RCC 7860 (cell line): Measurements from ENCODE around the gene RAD21L1.

ENCODE experiments used
- DNase-seq: peaks from one replicate; pipeline ENCODE4 v3.0.0-alpha.2; 2015; ENCODE audit warnings: low spot score
- FAIRE-seq: peaks from 2 replicates; lab custom pipeline; 2012; peaks lifted over from hg19 to GRCh38; lab: Jason Lieb, UNC

RAD21L1 gene

DNA sequence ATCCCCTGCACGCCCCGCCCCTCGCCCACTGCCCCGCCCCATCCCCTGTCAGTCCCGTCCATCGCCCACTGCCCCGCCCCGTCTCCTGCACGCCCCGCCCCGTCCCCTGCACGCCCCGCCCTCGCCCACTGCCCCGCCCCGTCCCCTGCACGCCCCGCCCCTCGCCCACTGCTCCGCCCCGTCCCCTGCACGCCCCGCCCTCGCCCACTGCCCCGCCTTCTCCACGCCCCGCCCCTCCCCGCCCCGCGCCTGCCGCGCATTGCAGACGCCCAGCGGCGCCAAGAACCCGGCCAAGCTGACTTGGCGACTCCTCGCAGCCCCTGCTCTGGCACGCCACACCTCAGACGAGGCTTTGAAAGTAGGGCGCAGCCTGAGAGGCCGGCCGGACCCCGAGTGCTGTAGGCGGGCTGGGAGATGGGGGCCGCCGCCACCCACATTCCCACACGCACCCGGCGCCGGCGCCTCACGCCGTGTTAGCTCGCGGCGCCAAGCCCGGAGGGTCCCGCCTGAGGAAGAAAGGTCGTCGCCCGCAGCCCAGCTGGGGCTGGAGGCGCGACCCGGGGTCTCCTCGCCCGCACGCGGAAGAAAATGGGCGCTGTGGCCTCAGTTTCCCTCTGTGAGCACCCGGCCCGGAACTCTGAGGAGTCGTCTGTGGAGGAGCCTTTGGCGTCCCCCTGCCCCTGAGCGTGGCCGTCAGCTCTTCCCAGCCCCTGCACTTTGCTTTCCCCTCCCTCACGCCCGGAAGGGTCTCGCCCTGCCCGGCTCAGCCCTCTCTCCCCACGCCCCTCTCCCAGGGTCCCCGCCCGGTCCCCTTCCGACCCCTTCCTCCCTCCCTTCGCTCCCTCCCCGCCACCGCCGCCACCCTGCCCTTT, at the start of gene RAD21L1:
Gene RAD21L1, plus strand, starts transcription at position 262 of the 872 bp plus-strand sequence. CDS start 2,410 bp downstream, outside the sequence.
- FAIRE-seq: no peak

DNA sequence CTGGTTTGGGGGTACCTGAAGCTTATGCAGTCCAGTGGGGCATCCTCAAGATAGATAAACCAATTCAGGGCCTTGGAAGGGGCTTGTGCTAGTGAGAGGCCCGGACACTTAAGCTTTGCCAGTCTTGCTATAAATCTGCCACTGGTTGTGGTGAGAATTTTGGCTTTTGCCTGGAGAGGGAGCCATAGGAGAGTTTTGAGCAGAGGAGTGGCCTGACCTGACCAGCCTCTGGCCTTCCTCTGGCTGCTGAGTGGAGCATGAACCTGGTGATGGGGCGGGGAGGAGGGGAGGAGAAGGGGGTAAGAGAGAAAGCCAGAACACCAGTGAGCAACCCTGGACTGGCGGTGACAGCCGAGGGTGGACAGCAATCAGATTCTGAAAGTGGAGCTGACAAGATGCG, 48.2 kb upstream of the RAD21L1 start:
- DNase-seq: no peak

More for the DNA sequence above, at the start of gene RAD21L1:
- DNase-seq: no peak

DNA sequence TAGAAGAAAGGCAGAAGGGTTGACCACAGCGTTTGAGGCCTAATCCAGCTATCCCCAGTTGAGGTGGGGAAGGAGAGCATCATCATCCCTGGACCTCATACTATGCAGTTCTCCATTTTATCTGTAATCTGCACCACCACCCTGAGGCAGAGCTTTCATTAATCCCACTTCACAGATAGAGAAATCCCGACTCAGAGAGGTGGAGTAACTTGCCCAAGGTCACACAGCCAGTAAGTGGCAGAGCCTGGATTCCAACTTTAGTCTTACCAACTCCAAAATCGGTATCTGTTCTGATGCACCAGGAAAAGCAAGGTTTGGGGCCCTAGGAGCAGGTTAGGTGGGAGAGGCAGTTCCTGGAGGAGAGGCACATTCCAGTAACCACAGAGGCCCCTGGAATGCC, 47.7 kb upstream of the RAD21L1 start:
- no peak for DNase-seq
- no peak for FAIRE-seq

More for the DNA sequence above, 48.2 kb upstream of the RAD21L1 start:
- no peak for FAIRE-seq

DNA sequence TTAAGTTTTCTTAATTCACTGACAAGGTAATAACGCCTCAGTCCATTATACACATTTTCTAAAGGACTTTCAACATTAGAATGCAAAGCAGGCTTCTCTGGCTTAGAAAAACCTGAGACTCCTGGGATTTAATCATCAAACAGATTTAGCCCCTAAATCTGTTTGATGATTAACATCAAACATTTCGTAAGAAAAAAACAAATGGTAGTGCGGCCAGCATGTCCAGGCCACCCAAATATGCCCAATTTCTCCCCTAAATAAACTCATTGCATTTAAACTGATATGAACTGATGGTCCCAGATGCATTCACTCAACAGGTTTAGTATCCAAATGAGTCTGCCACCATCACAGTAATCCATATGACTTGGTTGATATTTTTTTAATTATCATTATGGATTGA, 47.2 kb upstream of the RAD21L1 start:
- FAIRE-seq (no peak), DNase-seq (no peak)

DNA sequence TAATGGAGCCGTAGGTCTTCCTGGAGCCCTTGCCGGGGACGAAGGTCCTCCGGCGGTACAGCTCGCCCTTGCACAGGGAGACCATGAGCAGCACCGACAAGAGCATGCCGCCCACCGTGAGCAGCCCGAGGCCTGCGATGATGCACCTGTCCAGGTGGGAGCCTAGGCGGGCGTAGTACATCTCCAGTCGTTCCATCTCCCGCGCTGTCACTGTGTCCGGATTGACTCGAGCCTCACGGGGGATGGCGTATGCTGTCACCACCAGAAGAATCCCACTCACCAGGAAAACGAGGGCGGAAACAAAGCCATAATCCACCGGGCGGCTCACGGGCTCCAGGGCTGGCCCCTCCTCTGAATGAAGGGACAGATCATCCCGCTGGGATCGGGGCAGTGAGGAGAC, 44.9 kb upstream of the RAD21L1 start:
- no peak for DNase-seq
- FAIRE-seq: no peak

DNA sequence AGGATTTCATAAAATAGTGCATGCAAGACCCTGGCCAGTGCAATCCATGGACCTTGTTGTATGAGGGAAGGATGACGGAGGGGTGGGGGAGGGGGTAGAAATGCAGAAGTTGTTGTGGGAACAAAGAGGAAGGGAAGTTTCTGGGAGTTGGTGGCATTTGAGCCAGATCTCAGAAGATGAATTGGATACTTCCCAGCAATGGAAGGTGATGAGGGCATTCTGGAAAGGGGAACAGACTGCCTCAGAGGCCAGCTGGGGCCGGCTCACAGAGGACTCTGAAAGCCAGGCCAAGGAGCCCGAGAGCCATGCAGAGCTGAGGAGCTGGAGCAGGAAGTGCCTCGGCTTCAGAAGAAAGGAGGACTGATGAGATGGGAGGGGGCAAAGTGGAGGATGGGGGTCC, 43.7 kb upstream of the RAD21L1 start:
- FAIRE-seq (no peak), DNase-seq (no peak)

DNA sequence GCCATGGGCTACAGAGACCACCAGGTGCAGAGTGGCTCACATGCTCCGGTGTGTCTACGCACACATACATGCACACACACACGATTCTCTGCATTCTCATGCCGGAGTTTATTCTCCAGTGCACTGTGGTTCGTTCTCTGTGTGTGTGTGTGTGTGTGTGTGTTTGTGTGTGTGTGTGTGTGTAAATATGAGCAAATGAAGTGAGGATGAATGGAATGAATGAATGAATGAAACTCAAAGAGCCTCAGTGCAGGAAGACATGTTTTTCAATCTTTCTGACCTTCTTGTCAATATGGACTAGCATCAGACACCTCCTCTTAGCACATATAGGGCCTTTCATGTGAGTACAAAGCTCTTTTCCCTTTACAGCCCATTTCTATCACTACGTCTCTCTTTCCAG, 42.7 kb upstream of the RAD21L1 start:
- DNase-seq: no peak
- FAIRE-seq: no peak

DNA sequence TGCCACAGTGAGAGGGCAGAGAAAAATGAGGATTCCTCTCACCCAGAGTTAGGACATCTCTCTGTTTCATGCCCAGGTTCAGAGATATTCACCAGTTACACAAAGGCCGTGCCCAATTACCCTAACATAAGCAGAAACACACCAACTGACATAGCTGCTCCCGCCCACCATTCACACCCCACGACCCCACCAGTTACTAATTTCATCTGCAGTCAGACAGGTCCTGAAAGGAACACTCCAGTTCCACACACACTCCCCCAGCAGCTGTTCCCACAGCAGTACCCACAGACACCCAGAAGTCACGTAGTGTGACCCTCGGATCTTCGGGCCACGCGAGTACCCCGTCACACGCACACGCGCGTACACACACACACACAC, 41.6 kb upstream of the RAD21L1 start:
- DNase-seq (no peak), FAIRE-seq (no peak)

DNA sequence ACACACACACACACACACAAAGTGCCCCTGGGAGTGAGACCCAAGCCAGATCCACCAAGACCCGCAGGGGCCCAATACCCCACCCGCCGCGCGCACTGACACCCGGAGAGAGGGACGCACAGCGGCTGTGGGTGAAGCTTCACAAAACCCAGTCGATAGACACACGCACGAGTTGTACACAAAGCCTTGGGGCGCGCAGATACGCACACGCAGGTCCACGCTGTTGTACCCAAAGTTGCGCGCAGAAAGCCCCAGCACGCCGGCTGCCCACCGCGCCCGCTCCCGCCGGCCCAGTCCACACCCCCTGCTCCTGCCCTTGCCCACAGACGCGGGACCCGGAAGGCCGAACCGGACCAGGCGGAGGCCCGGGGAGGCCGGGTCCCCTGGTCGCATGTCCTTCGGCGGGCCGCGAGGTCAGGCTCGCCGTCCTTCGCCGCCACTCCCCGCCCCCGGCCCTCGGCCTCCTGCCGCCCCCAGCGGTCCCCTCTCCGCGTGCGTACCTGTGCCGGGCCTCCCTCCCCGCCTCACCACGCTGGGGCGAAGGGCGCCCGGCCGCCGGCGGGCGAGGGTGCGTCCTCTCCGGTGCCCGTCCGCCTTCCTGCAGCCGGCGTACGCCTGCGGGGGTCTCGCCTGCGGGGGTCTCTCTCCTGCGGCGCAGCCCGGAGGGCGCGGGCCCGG, 41.1 kb upstream of the RAD21L1 start, which contains the start of gene TMEM74B:
Gene TMEM74B, minus strand, starts transcription at position 344 of the 678 bp plus-strand sequence. CDS start 1,180 bp downstream, outside the sequence.
- no peak for FAIRE-seq

DNA sequence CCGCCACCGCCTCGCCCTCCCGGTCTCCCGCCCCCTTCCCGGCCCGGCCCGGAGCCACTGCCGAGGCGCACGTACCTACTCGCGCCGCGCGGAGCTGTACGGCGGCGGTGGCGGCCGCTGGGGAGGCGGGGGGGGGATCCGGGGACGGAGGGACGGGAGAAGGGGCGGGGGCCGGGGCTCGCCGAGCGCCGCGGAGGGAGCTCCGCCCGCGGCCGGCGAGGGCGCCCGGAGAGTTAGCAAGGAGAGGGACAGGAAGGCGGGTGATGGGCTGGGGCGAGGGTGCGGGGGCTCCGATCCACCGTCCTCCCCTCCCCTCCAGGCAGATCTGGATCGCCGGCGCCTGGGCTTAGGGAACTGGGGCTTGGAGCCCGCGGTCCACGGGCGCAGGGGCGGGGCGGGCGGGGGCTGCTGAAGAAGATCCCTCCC, 40.5 kb upstream of the RAD21L1 start:
- FAIRE-seq: no peak
- DNase-seq: no peak

More for the DNA sequence above, 41.1 kb upstream of the RAD21L1 start, which contains the start of gene TMEM74B:
- no peak for DNase-seq

DNA sequence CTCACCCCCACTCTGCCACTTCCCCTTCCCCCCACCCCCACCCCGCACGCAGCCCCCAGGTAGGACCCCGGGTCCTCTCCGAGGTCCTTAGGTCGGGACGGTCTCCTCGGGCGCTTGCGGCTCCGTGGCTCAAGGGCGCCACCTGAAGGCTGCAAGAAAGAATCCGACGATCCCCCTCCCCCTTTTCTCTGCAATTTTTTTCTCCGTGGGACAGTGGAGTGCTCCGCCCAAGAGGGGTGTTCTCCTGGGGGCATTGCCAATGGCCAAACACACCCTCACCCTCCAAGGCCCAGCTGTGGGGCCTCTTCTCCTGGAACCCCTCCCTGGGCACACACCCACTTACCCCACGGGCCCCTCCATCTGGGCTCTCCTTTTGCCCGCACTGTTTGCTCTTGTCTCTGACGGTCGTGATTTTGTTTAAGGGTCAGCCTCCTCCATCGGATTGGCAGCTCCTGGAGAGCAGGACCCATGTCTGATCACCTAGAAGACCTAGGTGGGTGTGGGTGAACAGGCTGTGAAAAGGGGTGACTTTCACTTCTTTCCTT, 40.0 kb upstream of the RAD21L1 start:
- DNase-seq: no peak
- FAIRE-seq: no peak

DNA sequence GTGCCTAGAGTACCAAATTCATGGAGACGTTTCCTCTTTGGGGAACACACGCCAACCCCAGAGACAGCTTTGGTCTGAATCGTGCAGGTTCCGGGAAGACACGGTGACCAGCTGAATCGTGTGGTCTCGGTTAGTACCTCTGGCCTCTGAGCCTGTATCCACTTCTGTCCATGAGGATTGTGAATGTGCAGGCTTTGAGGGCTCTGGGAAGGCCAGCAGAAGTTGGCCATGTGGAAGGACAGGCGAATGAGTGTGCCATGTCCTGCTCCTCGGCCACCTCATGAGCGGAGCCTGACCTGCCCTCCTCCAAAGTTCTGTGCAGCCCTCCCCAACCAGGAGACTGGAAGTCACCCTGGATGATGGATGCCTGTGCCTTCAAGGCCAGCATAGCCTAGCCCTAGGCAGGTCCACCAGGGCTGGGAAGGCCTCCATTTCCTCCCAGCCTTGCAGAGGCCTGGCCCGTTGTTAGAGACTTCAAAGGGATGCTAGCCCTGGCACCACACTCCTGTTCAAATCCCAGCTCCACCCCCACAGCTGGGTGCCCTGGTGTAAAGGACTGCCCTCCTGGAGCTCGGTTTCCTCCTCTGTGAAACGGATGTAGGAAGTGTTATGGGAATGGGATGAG, 39.4 kb upstream of the RAD21L1 start:
- DNase-seq (no peak), FAIRE-seq (no peak)

DNA sequence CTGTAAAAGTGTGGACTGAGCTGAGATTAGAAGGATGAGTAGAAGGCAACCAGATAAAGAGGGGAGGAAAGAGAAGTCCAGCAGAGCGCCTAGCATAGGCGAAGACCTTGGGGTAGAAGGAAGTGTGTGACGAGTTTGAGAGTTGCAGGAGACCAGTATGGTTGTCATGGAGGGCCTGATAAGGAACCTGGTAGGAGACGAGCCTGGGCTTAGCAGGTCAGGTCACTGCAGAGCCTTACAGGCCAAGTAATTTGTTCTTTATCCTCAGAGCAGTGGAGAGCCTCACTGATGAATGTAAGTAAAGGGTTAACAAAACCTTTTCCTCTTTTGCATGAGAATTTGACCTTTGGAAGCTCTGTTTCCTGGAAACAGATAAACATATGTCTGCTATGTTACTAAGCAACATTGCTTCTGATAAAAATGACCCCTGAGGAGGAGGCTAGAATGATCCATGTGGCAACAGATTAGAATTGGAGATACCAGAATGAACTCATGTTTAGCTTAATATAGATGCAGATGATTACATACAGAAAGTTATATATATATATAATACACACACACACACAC, 38.2 kb upstream of the RAD21L1 start:
- DNase-seq (no peak), FAIRE-seq (no peak)

DNA sequence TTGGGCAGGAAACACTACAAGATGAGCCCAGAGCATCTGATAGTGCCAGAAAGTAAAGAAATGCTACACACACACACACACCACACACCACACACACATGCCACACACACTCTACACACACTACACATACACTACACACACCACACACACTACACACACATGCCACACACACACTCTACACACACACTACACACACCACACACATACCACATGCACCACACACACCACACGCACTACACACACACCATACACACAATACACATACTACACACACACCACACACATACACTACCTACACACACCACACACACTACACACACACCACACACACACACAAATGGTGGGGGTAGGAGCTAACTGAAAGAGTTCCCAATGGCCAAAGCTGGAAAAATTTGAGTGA, 37.5 kb upstream of the RAD21L1 start:
- DNase-seq (no peak), FAIRE-seq (no peak)

DNA sequence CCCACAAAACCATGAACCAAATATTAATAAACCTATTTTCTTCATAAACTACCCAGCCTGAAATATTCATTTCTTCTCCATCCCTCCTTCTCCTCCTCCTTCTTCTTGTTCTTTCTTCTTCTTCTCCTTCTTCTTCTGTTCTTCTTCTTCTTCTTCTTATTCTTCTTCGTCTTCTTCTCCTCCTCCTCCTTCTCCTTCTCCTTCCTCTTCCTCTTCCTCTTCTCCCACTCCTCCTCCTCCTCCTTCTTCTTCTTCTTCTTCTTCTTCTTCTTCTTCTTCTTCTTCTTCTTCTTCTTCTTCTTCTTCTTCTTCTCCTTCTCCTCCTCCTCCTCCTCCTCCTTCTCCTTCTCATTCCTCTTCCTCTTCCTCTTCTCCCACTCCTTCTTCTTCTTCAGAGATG, 36.0 kb upstream of the RAD21L1 start:
- no peak for FAIRE-seq
- no peak for DNase-seq

DNA sequence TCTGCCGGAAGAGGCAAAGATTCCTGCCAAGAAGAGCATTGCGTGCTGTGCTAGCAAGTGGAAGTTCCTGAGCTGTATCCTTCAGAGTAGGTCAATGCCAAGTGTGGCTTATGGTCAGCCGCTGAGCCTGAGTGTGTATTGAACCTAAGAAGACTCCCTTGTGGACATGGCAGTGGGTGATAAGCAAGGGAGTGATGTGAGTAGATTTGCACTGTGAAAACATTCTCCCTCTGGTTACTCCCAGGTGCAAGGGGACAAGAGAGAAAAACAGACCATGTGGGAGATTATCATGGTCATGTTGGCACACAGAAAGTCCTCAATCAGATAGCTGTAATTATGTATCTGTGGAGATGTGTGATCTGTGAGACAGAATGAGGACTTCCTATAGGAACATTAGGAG, 35.0 kb upstream of the RAD21L1 start:
- DNase-seq: no peak
- no peak for FAIRE-seq

DNA sequence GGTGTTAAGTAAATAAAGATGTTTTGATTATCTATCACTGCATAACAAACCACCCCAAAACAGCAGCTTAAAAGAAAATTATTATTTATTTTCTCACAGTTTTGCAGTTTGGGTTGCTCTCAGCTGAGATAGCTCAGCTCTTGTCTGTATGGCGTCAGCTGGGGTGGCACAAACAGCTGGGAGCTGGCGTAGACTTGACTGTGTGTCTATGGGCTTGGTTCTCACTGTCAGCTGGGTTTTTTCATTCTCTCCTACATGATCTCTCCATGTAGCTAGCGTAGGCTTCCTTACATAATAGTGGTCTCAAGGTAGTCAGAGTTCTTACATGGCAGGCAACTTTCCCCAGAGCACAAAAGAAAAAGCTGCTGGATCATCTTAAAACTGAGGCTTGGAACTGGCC, 34.5 kb upstream of the RAD21L1 start:
- no peak for FAIRE-seq

DNA sequence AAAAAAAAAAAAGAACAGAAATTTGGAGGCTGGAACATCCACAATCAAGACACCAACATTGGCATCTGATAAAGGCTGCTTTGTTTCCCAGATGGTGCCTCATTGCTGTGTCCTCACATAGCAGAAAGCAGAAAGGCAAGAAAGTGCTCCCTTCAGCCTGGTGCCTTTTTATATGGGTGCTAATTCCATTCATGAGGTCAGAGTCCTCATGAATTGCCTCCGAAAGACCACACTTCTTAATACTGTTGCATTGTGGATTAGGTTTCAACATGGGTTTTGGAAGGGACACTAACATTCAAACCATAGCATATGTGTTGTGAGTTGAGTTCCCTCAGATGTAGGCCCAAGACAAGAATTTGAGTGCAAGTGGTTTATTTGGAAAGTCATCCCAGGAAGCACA, 30.6 kb upstream of the RAD21L1 start:
- FAIRE-seq (no peak), DNase-seq (no peak)

More for the DNA sequence above, 34.5 kb upstream of the RAD21L1 start:
- no peak for DNase-seq

DNA sequence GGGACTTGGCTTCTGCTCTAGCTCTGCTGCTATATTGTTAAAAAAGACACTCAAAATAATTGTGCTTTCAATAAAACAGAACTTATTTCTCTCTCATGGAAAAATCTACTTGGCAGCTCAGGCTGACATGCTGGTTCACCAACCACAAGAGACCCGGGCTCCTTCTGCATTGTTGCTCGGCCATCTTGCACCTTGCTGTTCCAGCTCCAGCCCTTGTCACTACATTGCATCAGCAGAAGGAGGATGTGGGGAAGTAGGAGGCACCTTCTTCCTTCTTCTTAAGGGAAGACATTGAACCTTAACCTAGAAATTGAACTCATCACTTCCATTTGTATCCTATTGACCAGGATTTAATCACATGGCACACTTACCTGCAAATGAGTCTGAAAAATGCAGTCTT, 29.2 kb upstream of the RAD21L1 start:
- FAIRE-seq: no peak
- no peak for DNase-seq

DNA sequence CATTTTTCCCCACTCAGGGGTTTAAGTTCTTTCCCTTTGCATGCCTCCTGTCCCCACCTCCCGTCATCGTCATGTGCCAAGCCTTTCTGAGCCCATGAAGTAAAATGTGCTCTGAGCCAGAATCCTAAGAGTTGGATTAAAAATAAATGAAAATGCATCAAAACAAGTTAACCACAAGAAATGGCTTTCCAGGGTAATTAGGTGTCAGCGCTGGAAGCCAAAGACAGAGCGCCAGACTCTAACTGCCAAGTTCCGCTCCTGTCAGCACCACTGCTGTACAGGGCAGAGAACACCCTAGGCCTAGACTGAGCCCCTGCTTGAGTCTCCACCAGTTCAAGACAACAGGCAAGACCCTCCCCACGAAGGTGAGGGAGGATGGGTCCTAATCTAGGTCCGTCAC, 28.0 kb upstream of the RAD21L1 start:
- FAIRE-seq: no peak
- DNase-seq: no peak

DNA sequence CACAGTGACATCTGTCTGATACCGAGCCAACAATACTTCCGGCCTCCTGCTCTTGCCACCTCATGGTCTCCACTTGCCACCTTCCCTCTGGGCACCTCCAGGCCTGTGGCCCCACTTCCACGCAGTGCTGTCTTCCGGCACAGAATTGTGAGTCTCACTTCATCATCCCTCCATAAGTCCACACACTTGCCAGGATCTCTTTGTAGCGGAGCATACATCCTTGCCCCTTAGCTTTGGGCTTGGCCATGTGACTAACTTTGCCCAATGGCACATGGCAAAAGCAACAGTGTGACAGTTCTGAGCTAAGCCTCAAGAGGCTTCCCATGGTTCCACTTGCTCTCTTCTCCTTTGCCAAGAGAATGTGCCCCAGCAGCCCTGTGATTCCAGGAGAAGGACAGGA, 27.1 kb upstream of the RAD21L1 start:
- FAIRE-seq (no peak), DNase-seq (no peak)
